GM12801 (cell line): ENCODE measurements around the gene FZD10.

Experiments used
- CTCF ChIP-seq: IDR thresholded peaks from one replicate; pipeline ENCODE4 v1.5.1; 2011; ENCODE audit warnings: control low read depth; ENCODE audit not compliant: insufficient read length; ENCODE audit errors: extremely low read depth

Gene FZD10

DNA sequence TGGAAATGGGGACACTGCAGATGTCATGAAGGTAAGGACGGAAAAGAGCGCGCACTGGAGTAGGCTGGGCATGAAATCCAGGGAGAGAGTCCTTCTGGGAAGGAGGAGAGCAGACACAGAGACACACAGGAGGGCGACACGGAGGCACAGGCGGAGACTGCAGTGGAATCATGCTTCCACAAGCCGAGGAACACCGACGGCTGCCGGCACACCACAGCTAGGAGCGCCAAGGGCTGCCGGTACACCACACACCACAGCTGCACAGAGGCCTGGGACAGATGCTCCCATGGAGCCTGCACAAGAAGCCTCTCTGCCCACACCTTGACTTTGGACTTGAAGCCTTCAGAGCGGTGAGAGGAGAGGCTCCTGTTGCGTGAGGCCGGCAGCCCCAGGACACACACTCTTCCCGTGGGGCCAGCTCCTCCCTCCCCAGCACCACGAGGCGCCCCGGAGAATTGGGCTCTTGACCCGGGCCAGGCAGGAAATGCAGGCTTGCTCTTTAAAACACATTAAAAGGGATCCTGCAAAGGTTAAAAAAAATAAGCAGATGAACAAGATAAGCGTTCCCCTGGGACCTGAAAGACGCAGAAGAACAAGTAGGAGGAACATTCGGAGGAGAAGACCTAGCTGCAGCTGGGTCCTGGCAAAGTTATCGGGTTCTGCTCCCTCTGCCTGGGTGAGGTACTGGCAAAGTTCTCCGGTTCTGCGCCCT is 28.3 kb upstream of the FZD10 start:
- no peak for TF ChIP-seq CTCF

- TF ChIP-seq CTCF, result no peak
Observed at GRCh38 chr12:130134563-130134915, 27.7 kb upstream of the FZD10 start.

DNA sequence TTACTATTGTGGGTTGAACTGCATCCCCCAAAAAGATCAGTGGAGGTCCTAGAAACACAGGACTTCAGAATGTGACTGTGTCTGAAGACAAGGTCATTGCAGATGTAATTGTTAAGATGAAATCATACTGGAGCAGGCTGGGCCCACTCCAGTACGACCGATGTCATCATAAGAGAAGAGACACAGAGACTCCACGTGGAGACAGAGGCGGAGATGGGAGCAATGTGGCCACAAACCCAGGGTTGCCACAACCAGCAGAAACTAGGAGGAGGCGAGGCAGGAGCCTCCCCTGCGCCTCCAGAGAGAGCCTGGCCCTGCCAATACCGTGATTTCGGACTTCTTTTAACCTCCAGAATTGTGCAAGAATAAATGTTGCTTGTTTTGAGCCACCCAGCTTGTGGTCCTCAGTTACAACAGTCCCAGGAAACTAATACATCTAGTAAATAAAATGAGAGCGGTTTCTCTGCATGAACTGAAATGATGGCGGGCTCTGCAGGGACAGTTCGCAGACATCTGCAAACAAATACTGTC is 25.7 kb upstream of the FZD10 start:
- no peak for TF ChIP-seq CTCF

DNA sequence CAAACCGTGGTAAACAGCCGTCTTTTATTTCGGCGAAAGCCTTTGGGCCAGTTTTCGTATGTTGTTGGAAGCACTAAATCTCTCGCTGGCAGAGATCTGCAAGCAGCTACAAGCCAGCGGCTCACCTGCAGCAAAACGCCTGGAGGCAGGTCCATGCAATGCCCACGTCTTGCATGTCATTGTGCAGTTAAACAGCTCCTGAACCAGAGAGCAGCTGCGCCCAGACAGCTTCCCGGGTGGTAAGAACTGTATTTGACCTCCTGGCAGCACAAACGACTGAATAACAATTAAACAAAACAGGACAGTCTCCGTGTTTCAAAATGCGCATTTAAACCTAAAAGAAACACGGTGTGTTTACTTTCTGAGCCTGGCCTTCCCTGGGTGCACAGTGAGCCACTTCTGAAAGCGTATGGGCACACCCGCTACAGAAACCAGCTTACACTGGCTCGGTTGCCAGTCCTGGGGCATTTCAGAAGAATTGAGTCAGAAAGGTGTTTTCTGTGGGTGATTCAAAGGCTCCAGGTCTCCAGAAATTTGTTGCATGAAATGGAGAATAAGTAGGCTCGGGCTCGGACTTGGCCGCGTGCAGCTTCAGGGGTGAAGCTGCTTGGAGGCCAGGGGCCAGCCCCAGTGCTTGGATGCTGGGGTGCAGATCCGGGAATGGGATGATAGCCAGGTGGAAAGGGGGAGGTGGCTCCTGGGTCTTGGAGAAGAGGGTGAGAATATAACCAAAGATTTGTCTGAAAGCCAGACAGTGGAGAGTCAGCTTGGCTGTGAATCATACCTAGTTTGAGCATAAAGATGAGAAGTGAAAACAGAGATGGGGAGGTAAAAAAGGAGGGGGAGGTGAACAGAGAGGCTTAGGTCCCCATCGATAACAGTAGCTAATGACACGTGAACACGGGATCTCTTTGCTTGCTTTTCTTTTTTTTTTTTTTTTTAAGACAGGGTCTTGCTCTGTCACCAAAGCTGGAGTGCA is 24.9 kb upstream of the FZD10 start:
- no peak for TF ChIP-seq CTCF

DNA sequence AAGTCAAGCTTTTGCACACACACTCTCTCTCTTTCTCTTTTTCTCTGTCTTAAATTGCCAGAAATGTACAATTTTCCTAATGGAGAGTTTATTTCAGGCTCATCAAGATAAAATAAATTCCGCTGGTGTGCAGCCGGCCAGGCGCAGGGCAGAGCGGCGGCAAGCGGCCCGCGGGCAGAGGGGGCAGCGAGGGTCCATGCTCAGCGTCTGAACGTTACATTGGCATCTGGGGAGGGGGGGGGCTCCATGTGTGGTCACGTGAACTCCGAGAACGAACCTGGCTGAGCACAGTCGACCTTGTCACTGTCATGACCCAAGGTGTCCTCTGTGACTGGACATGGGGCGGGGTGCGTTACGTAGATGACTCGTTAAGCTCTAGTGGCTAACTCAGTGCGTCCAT is 23.8 kb upstream of the FZD10 start:
- TF ChIP-seq CTCF, result no peak

DNA sequence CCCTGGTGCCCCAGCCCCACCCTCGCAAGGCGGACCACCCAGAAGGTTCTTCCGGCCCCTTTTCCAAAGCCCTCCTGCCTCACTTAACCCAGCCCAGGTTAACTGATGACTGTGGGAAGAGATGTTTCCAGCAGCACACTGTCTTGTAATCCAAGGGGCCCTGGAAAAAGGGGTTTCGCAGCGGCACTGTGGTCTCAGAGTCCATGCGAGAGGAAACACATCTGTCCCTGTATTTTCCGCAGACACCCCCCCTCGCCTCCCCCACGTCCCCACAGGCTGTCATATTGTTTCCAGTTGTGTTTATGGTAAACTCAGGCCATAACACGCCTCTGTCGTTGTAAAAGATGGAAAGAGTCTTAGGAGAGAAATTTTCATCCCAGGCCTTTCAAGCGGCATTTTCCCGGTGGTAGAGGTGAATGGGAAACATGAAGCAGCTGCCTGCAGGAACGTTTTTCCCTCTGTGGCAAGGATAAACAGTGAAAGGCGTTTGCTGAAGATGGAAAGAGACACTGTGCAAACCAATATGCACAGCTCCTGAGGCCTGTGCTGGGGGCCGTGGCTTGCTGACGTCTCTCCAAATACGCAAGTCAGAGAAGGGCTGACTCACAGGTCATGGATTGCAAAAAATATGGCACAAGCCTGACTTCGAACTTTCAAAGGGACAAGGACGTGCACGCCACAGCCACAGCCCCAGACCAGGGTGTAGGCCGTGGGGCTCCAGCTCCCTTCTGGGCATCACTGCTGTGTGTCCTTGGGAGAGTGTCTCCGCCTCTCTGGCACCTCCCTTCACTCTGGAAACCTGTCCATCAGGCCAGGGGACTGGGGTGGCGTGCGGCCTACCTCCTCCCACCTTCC is 22.5 kb upstream of the FZD10 start:
- TF ChIP-seq CTCF, result no peak

GRCh38 chr12:130141105-130141504 is 21.2 kb upstream of the FZD10 start:
- TF ChIP-seq CTCF, result no peak
